A204.1 (cell line): ENCODE data around the gene PTGDS.

Source experiments
- FAIRE-seq: peaks from 2 replicates; lab custom pipeline; 2012; peaks lifted over from hg19 to GRCh38; lab: Jason Lieb, UNC

The PTGDS gene

GRCh38 chr9:137011907-137012675 is 34.8 kb downstream of the PTGDS start:
- no peak for FAIRE-seq

GRCh38 chr9:137012694-137013570 is 35.6 kb downstream of the PTGDS start:
- FAIRE-seq: no peak

DNA sequence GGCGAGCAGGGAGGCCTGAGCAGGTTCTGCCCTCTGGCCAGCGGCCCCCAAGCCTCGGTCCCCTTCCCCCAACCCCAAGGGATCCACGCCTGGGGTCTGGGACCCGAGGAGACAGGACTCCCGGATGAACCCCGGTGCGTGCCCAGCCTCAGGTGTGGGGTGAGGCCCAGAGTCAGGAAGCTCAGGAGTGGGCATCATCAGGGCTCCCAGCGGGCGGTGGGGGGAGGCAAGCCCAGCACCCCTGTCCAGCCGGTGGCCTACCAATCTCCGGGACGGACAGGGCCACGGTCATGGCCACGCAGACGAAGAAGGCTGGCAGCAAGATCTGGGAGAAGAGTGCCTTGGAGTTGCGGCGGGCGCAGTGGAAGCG is 36.3 kb downstream of the PTGDS start:
- FAIRE-seq: no peak

GRCh38 chr9:137014166-137014565 is 36.9 kb downstream of the PTGDS start:
- no peak for FAIRE-seq

DNA sequence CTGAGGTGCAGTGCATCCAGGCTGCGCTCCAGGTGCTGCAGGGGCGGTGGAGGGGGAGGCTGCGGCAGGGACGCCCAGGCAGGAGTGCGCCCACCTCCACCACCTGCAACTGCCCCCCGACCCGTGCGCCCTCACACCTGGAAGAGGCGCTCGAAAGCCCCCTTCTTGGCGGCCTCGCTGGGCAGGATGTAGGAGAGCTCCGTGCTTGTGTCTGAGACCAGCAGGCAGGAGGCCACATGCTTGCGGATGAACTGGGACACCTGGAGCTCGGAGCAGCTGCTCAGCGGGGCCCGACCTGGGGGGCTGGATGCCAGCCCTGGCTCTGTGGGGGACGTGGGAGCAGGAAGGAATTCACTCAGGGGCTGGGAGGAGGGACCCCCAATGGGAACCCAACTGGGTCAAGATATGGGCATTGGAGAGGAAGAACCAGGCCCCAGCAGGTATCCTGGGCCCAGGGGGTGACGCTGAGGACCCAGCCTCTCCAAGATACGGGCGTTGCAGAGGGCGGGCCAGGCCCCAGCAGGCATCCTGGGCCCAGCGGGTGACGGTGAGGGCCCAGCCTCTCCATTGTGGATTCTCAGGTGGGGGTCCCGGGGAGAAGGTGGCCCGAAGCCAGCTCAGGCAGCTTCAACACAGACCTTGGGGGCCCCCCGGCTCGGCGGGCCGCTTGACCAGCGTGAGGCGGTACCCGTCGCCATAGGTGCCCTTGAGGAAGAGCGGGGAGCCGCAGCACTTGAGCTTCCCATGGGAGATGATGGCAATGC is 37.7 kb downstream of the PTGDS start:
- no peak for FAIRE-seq

DNA sequence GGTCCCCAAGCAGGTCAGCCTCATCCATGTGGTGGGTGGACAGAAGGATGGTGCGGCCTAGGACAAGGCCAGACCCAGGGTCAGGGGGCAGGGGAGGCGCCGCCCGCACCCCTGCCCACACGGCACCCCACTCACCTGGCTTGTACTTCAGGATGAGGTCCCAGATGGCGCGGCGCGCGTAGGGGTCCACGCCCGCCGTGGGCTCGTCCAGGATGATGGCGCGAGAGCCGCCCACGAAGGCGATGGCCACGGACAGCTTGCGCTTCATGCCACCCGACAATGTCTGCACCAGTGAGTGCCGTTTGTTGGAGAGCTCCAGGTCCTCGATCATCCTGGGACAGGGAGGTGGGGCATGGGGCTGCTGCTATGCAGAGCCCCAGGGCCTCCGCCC is 38.2 kb downstream of the PTGDS start:
- no peak for FAIRE-seq

DNA sequence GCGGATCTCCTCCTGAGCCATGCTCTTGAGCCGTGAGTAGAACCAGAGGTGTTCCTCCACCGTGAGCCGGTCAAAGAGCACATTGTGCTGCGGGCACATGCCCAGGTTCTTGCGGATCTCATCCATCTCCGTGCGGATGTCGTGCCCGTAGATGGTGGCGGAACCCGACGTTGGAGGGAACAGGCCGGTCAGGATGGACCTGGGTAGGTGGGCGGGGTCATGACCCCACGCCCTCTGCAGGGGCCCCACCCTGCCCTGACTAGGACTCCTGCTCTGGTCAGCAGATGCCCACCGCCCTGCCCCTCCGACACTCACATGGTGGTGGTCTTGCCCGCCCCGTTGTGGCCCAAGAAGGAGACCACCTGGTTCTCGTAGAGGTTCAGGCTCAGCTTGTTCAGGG is 38.7 kb downstream of the PTGDS start:
- no peak for FAIRE-seq

DNA sequence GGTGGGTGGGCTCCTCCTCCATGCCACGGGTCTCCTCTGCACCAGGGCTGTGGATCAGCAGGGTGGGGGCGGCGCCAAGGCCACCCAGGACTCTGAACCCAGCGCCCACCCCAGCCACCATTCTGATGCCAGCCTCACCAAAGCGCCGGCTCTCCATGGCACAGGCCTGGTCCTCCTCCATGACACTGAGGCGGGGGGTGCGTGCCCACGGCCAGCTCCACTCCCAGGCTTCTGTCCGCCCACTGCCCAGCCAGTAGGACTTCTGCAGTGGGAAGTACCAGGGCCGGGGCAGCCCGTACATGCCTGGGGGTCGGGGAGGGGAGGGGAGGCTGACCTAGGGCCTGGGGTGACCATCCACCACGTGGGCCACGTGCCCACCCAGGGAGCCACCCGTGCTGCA is 39.1 kb downstream of the PTGDS start:
- FAIRE-seq: no peak

DNA sequence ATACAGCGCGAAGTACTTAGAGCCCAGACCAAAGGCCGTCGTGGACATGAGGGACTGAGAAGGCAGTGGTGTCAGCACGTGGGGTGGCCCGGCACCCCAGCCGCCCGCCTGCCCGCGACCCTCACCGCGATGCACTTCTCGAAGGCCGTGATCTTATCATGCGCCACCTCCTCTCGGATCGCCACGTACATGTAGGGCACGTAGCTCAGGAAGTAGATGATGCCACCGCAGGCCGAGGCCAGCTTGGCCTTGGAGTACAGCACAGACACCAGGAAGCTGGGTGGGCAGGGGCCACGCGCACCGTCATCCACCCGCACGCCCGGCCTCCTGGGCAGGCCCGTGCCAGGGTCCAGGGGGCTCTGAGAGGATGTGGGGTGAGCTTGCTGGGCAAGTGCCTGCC is 39.8 kb downstream of the PTGDS start:
- no peak for FAIRE-seq

DNA sequence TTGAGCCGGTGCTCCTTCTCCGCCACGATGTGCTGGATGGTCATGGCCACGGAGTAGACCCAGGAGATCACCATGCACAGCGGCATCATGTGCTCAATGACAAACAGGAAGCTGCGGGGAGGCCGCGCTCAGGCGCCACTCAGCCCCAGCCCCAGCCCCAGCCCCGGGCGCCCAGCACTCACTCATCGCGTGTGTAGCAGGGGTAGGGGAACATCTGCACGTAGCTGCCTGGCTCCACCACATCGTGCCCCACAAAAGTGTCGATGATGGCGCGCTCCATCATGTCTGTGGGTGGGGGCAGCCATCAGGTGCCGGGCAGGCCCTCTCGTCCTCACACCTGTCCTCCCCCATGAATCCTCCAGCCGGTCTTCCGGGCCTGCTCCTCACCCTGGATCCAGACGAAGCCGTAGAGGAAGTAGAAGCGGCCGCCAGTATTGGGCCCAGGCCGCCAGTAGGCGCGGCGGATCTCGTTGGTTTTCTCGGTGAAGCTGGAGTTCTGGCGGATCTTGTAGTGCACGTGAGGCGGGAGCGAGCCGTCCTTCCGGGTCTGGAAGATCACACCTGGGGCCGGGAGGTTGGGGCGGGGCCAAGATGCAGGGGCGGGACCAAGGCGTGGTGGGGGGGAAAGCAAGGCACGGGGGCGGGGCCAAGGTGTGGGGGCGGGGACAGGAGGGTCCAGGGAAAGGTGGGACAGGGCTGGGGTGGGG is 40.6 kb downstream of the PTGDS start:
- FAIRE-seq: no peak

GRCh38 chr9:137018761-137019559 is 41.7 kb downstream of the PTGDS start:
- no peak for FAIRE-seq

GRCh38 chr9:137019891-137020683 is 42.8 kb downstream of the PTGDS start:
- FAIRE-seq: no peak

DNA sequence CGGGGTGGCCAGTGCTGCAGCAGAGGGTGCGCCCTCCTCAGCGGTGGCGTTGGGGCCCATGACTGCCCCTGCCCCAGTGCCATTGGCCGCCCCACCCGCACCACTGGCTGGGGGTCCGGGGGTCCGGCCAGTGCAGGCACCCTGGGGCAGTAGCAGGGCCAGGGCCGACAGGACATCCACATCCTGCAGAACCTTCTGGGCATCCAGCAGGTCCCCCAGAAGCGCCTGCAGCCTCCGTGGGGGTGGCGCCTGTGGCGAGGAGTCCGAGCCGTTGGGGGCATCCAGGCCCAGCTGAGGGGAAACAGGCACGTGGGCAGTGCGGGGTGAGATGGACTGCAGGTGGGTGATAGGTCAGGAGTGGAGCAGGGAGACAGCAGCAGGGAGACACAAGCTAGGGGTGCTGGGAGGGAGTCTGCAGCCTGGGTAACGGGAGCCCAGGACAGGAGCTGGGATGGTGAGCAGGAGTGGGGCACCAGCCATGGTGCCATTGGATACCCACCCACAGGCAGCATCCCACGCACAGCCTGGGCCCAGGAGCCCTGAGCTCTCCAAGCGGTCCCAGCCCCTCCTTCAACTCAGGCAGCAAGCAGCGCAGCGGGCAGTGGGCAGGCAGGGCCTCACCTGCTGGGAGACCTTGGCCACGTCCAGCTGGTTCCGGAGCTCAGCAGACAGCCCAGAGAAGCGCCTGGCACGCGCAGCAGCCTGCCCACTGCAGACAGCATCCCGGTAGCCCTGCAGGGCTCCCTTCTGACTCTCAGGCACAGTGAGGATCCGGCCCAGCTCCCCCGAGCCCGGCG is 43.7 kb downstream of the PTGDS start:
- no peak for FAIRE-seq

- FAIRE-seq: no peak
These were observed 44.3 kb downstream of the PTGDS start for GRCh38 chr9:137021568-137021978.

GRCh38 chr9:137021979-137022661 is 44.8 kb downstream of the PTGDS start:
- no peak for FAIRE-seq

DNA sequence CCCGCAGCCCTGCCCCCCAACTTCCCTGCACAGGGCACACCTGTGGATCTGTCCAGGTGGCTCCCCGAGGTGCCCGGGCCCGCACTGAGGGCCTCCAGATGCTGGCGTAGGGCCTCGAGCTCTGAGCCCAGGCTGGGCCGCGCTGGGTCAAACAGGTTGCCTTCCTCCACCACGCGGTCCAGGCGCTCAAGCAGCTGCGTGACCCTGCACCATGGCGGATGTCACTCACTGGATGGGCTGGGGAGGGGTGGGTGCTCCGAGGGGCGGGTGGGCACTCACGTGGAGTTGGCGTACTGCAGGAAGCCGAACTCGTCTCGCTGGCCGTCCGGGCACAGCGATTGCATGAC is 45.3 kb downstream of the PTGDS start:
- no peak for FAIRE-seq

- no peak for FAIRE-seq
These were observed 45.9 kb downstream of the PTGDS start for GRCh38 chr9:137023157-137023556.

DNA sequence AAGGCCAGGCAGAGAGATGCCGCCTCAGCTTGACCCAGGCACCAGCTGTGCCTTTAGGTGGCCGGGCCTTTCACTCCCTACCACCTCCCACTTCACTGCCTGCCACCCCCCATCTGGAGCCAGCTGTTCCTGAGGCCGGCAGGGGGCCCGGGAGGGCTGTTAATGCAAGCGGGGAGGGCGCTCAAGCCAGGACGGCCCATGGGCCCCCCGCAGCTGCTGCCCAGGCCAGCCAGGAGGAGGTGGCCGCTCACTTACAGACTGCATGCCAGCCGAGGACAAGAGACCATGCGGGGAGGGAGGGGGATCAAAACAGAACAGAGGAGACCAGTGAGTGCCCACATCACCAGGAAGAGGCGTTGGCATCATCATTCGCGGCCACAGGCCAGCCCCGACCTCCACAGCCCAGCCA is 46.3 kb downstream of the PTGDS start:
- FAIRE-seq: no peak

DNA sequence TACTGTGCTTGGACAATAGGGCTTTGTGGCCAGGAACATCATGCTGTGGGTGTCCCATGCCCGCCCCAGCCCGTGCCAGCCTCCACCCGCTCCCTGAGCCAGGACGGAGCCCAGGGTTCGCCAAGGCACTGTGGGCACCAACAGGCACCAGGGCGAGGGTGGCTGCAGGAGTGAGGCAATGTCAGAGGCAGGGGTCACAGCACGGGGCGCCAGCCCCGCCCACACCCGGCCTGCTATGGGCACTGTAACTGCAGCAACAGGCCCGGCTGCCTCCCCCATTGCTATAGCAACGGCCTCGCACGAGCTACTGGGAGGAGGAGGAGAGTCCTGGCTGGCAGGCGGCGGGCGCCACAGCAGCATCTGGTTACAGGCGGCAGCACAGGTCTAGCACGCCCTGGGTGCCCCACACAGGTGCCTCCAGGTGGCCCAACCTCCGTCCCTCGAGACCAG is 48.2 kb downstream of the PTGDS start:
- no peak for FAIRE-seq
